Small intestine (tissue), 7 donors: ENCODE data around the gene TBCA. TPM values are rescaled to one million over a fixed set of nuclear protein-coding genes. Genes with fewer than 3 reads are reported as not detected.
"Not testable (repeated sequence)": the region's sequence is repeated elsewhere in the genome, so short reads cannot be mapped to it uniquely, and the experiment has no call there.

Experiments
- DNase-seq, 2 donors: peaks; one replicate each; pipeline versions ENCODE4 v3.0.0 to v3.0.0-alpha.2; 2013
- FAIRE-seq: peaks from 2 replicates; lab custom pipeline; 2012; peaks lifted over from hg19 to GRCh38; lab: Jason Lieb, UNC
- H3K27ac ChIP-seq, 3 donors: one replicate each; pipeline ENCODE4 v1.5.1; 2013; ENCODE audit warnings: low read length in 2 of 3, mild to moderate bottlenecking in 2 of 3, control low read depth in 1 of 3, inconsistent platforms in 1 of 3, low read depth in 1 of 3, moderate library complexity in 1 of 3
- H3K27me3 ChIP-seq, 3 donors: one replicate each; pipeline ENCODE4 v1.6.1; 2013; ENCODE audit warnings: low read length in 3 of 3, inconsistent platforms in 1 of 3; ENCODE audit not compliant: control insufficient read depth in 3 of 3, insufficient read depth in 3 of 3
- H3K36me3 ChIP-seq, 3 donors: one replicate each; pipeline ENCODE4 v1.6.1; 2013; ENCODE audit warnings: low read length in 3 of 3, inconsistent platforms in 1 of 3, low read depth in 1 of 3, mild to moderate bottlenecking in 1 of 3, moderate library complexity in 1 of 3; ENCODE audit not compliant: control insufficient read depth in 3 of 3, insufficient read depth in 2 of 3
- H3K4me1 ChIP-seq, 3 donors: one replicate each; pipeline ENCODE4 v1.6.1; 2013; ENCODE audit warnings: low read length in 2 of 3, inconsistent platforms in 1 of 3, low read depth in 1 of 3, mild to moderate bottlenecking in 1 of 3, moderate library complexity in 1 of 3; ENCODE audit not compliant: control insufficient read depth in 3 of 3, insufficient read depth in 2 of 3
- H3K4me3 ChIP-seq, 3 donors: one replicate each; pipeline ENCODE4 v1.5.1; 2013; ENCODE audit warnings: low read length in 3 of 3, control low read depth in 1 of 3, inconsistent platforms in 1 of 3, low read depth in 1 of 3, mild to moderate bottlenecking in 1 of 3, moderate library complexity in 1 of 3
- H3K9me3 ChIP-seq, 2 donors: one replicate each; pipeline ENCODE4 v1.6.1; 2013; ENCODE audit warnings: low read depth in 1 of 2, low read length in 1 of 2; ENCODE audit not compliant: control insufficient read depth in 2 of 2, insufficient read depth in 1 of 2
- WGBS, 3 donors: extraction: QIAGEN DNeasy Blood & Tissue Kit; methylation state at CpG; one replicate each; pipeline ENCODE4 v1.1.7; 2013; 5-methylcytosine and 5-hydroxymethylcytosine counted together
- polyA plus RNA-seq, 4 donors: library from polyadenylated mRNA; stranded (reverse) in 3 of 4; unstranded in 1 of 4; fragments of 200-250 nt in 3 of 4; fragments of 120-200 nt in 1 of 4; gene quantifications; one replicate each; pipeline versions ENCODE4 v1.2.1 to v1.2.3, GENCODE V29; 2013
- donor health status: healthy with polysubstance abuse.
- donor health status: control.
- donor health status: control.
- donor health status: Bipolar disorder and iron deficiency.
- donor health status: healthy.

The TBCA gene
- polyA plus RNA-seq, 4 donors: 177 to 223 (median 208) TPM

DNA sequence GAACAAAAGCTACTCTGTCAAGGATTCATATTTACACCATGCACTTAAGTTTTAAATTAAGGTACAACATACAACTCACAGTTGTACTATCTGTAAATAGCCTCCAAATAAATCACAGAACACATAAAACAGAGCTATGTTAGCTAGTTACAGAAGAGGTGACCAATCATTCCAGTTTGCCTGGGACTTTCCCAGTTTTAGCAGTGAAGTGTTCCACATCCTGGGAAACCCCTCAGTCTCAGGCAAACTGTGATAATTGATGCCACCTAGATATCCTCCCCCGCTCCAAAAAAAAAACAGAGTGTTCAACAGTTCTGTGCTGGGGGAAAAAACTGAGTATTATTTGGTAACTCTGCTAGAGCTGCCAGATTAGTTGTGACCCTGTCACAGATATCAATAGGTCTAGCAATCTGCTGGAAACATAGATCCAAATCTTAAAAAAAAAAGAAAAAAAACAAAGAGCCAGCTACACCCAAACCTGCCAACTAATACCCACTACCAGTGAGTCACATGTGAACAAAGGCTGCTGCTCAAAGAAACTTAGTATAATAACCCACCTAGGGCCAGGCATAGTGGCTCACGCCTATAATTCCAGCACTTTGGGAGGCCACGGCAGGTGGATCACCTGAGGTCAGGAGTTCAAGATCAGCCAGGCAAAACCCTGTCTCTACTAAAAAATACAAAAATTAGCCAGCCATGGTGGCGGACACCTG, 5.7 kb downstream of the TBCA start:
- no peak for FAIRE-seq
- H3K4me3 ChIP-seq: no peak overlapping the region
- 93 to 95% (median 95%) methylated on average over 4 of the region's 4 CpGs for WGBS, 3 donors

GRCh38 chr5:77768978-77769377, 7.2 kb downstream of the TBCA start:
- no peaks in the 10 kb centered on the region for H3K9me3 ChIP-seq
- H3K27me3 ChIP-seq: no peaks in the 10 kb centered on the region
- no peak for DNase-seq
- peaks cover 0 to 11% (median 7%) of the 10 kb centered on the region in 3 donors for H3K4me1 ChIP-seq
- H3K36me3 ChIP-seq: peaks cover 0 to 6% (median 4%) of the 10 kb centered on the region in 3 donors
- FAIRE-seq: no peak
- no peak overlapping the region for H3K27ac ChIP-seq
- no peak overlapping the region for H3K4me3 ChIP-seq

More for the DNA sequence above, 5.7 kb downstream of the TBCA start:
- H3K9me3 ChIP-seq: no peaks in the 10 kb centered on the region
- H3K4me1 ChIP-seq: peaks cover 0 to 12% (median 9%) of the 10 kb centered on the region in 3 donors
- no peak for DNase-seq
- H3K27ac ChIP-seq: no peak overlapping the region
- no peaks in the 10 kb centered on the region for H3K27me3 ChIP-seq
- peaks cover 0 to 6% (median 4%) of the 10 kb centered on the region in 3 donors for H3K36me3 ChIP-seq

GRCh38 chr5:77767301-77767700, 8.8 kb downstream of the TBCA start:
- WGBS, 3 donors: 95 to 98% (median 95%) methylated on average over 1 of the region's 1 CpG
- Histone ChIP-seq H3K4me3 (no peak overlapping the region), H3K4me1 (peaks cover 0 to 2% (median 0%) of the 10 kb centered on the region in 3 donors), H3K36me3 (peaks cover 0 to 6% (median 4%) of the 10 kb centered on the region in 3 donors), H3K27me3 (no peaks in the 10 kb centered on the region), H3K9me3 (peaks cover 0 to 8% of the 10 kb centered on the region in 2 donors), H3K27ac (no peak overlapping the region)
- no peak for FAIRE-seq
- DNase-seq: no peak

DNA sequence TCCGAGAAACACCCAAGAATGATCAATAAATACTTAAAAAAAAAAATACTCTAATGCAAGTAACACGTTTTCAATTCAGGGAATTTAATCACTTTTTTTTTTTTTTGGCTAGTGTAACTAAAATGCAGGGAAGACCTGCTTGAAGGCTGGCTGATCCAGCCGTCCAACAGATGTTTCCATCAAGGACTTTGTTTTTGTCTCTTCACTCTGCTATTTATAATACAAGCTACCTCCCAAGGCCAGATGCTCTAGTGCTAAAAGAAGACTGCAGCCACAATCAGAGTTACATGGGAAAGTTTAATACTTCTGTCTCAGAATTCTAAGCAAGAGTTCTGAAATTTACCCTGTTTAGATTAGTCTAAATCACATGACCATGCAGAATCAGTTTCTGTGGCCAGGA, 14.5 kb downstream of the TBCA start:
- Histone ChIP-seq H3K27ac (no peak overlapping the region), H3K9me3 (peaks cover 0 to 30% of the 10 kb centered on the region in 2 donors), H3K4me1 (no peaks in the 10 kb centered on the region), H3K4me3 (no peak overlapping the region), H3K36me3 (peaks cover 0 to 9% (median 0%) of the 10 kb centered on the region in 3 donors), H3K27me3 (no peaks in the 10 kb centered on the region)
- FAIRE-seq (no peak), DNase-seq (no peak)
- 66 to 78% (median 70%) methylated on average over 3 of the region's 3 CpGs for WGBS, 3 donors

DNA sequence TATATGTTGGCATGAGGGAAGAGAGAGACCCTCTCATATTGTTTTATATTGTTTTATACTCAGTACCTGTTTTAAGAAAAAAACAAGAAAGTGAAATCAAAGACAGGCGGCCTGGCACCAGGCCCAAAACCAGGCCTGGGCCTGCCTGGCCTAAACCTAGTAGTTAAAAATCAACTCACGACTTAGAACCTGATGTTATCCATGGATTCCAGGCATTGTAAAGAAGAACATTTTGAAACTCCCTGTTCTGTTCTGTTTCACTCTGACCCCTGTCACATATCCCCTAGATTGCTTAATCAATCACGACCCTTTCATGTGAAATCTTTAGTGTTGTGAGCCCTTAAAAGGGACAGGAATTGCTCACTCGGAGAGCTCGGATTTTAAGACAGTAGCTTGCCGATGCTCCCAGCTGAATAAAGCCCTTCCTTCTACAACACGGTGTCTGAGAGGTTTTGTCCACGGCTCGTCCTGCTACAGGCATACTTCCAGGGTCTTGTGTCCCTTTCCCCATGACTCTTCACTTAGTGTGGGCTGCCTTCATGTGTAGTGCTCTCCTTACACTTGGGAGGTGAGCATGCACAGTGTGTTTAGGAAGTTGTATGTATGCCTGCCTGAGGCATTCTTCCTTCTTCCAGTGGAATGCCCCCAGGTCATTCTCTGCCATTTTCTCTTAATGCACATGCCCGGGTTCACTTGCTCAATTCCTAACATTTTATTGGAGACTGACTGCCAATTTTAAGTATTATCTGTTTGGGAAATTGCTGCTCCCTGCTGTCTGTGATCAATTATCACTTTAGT, 17.8 kb downstream of the TBCA start:
- 89 to 94% (median 91%) methylated on average over 10 of the region's 10 CpGs for WGBS, 3 donors
- H3K27ac ChIP-seq: no peak overlapping the region
- no peak overlapping the region for H3K4me3 ChIP-seq
- FAIRE-seq (no peak), DNase-seq (no peak)
- H3K36me3 ChIP-seq: peaks cover 0 to 14% (median 0%) of the 10 kb centered on the region in 3 donors
- peaks cover 0 to 28% of the 10 kb centered on the region in 2 donors for H3K9me3 ChIP-seq
- no peaks in the 10 kb centered on the region for H3K4me1 ChIP-seq
- no peaks in the 10 kb centered on the region for H3K27me3 ChIP-seq

GRCh38 chr5:77751328-77752023, 24.7 kb downstream of the TBCA start:
- no peak overlapping the region for H3K4me3 ChIP-seq
- no peaks in the 10 kb centered on the region for H3K9me3 ChIP-seq
- no peak overlapping the region for H3K27ac ChIP-seq
- no peak for FAIRE-seq
- no peak for DNase-seq
- 95 to 98% (median 95%) methylated on average over 9 of the region's 9 CpGs for WGBS, 3 donors
- H3K36me3 ChIP-seq: peaks cover 0 to 5% (median 0%) of the 10 kb centered on the region in 3 donors
- H3K27me3 ChIP-seq: no peaks in the 10 kb centered on the region
- H3K4me1 ChIP-seq: no peaks in the 10 kb centered on the region

DNA sequence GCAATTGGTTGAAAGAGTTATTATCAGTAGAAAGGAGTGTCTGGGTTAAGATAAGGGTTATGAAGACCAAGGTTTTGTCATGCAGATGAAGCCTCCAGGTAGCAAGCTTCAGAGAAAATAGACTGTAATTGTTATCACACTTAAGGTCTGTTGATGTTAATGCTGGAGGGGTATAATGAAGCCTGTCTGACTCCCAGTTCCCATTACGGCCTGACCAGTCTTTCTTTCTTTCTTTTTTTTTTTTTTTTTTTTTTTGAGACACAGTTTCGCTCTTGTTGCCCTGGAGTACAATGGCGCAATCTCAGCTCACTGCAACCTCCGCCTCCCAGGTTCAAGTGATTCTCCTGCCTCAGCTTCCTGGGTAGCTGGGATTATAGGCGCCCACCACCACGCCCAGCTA, 25.2 kb downstream of the TBCA start:
- WGBS, 3 donors: 88 to 96% (median 92%) methylated on average over 6 of the region's 6 CpGs
- not testable (repeated sequence) for H3K27me3 ChIP-seq, H3K9me3 ChIP-seq, H3K4me3 ChIP-seq, DNase-seq, H3K36me3 ChIP-seq, H3K27ac ChIP-seq, FAIRE-seq, H3K4me1 ChIP-seq

GRCh38 chr5:77748160-77748559, 28.0 kb downstream of the TBCA start:
- no peaks in the 10 kb centered on the region for H3K9me3 ChIP-seq
- 55 to 62% (median 61%) methylated on average over 2 of the region's 2 CpGs for WGBS, 3 donors
- no peak overlapping the region for H3K27ac ChIP-seq
- no peak for DNase-seq
- no peak for FAIRE-seq
- no peaks in the 10 kb centered on the region for H3K36me3 ChIP-seq
- H3K27me3 ChIP-seq: no peaks in the 10 kb centered on the region
- no peaks in the 10 kb centered on the region for H3K4me1 ChIP-seq
- no peak overlapping the region for H3K4me3 ChIP-seq
